GM10248 (cell line): ENCODE data around the gene NRP2.

Source experiments
- CTCF ChIA-PET: fragments of 300-600 bp; sonication (Branson Sonifier 250); formaldehyde crosslinking; extraction: SDS; loops from one replicate; lab custom pipeline; 2021; ENCODE audit warnings: antibody characterized with exemption; lab: Yijun Ruan, JAX
- POLR2A ChIA-PET: fragments of 350-650 bp; sonication (Branson Sonifier 250); formaldehyde crosslinking; extraction: SDS; loops from one replicate; lab custom pipeline; 2020; ENCODE audit warnings: antibody characterized with exemption; lab: Yijun Ruan, JAX
- DNase-seq: peaks from one replicate; pipeline ENCODE4 v3.0.0; 2012; ENCODE audit errors: extremely low spot score
- CTCF ChIP-seq: IDR thresholded peaks from 2 replicates; pipeline ENCODE4 v1.5.1; 2012; ENCODE audit warnings: mild to moderate bottlenecking, low read depth; ENCODE audit errors: extremely low read depth, missing control alignments, control extremely low read depth

NRP2 gene

DNA sequence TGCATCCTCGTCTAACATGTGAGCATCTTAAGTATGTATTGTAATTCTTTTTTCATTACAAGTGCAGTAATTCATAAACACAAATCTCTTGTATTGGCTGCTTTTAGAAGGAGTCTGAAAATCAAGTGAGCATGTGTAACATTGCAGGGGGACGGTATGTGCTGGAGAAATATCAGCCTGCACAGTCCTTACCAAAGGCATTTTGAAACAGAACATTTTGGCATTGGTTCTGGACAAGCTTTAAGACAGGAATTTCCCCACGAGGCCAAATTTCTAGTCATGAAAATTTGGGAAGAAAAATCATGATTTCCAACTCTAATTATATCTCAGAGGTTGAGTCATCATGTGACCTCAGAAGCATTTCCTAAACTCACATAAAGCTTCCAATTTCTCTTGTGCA is 24.7 kb upstream of the NRP2 start:
- CTCF ChIA-PET: interaction anchor here (1.7 kb wide), 1 partner anchor 18 kb away, joined by 3 read pairs; no protein-coding TSS in a partner anchor
- no peak for TF ChIP-seq CTCF
- DNase-seq: no peak
- POLR2A ChIA-PET: no interaction called here

DNA sequence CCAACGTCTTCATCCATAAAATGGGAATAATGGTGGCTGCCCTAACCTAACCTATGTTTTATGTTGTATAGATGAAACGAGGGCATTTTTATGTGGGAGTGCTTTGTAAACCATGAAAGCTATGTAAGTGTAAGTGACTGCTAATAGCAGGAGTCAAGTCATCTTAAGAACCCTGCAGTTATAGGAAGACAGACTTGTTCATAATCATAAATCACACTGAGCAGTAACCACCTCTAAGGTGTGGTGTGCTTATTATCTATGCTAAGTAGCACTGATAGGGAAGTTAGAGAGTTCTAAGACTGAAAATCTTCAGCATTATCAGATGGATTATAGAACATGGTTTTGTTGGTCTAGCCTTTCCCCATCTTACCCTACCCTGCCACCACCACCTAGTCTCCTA is 24.2 kb upstream of the NRP2 start:
- TF ChIP-seq CTCF: no peak
- ChIA-PET POLR2A (no interaction called here), CTCF (interaction anchor here (1.7 kb wide), 1 partner anchor 17 kb away, joined by 3 read pairs; no protein-coding TSS in a partner anchor)
- DNase-seq: no peak

- TF ChIP-seq CTCF: no peak
- ChIA-PET POLR2A (no interaction called here), CTCF (interaction anchor here (1.7 kb wide), 1 partner anchor 17 kb away, joined by 3 read pairs; no protein-coding TSS in a partner anchor)
- DNase-seq: no peak
Observed at GRCh38 chr2:205658572-205658971, 23.7 kb upstream of the NRP2 start.

DNA sequence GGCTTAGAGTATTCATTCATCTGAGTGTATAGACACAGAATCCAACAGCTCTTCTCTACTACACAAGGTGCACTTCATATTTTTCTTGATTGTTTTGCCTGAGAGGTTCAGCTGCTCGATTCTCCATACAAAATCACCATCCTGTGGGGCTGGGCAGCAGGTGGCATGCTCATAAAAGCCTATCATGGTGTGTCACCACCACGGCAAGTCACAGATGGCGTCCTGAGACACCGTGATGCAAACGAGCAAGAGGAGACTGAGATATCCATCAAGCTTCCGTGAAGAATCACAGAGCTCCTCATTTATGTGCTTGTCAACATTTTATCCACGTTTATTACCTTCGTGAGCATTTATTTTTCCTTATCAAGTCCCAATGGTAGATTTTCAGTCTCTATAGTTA is 22.4 kb upstream of the NRP2 start:
- no peak for DNase-seq

GRCh38 chr2:205660521-205661124 is 21.7 kb upstream of the NRP2 start:
- POLR2A ChIA-PET: no interaction called here
- DNase-seq: peak; percentile 31
- TF ChIP-seq CTCF: no peak
- CTCF ChIA-PET: interaction anchor here (1.0 to 2.0 kb wide), 3 partner anchors 9 to 19 kb away, joined by 4 to 12 read pairs (median 4); no protein-coding TSS in a partner anchor

More for the DNA sequence above, 22.4 kb upstream of the NRP2 start:
- no peak for TF ChIP-seq CTCF
- ChIA-PET POLR2A (no interaction called here), CTCF (interaction anchor here (1.0 to 2.0 kb wide), 3 partner anchors 9 to 20 kb away, joined by 4 to 12 read pairs (median 4); no protein-coding TSS in a partner anchor)

DNA sequence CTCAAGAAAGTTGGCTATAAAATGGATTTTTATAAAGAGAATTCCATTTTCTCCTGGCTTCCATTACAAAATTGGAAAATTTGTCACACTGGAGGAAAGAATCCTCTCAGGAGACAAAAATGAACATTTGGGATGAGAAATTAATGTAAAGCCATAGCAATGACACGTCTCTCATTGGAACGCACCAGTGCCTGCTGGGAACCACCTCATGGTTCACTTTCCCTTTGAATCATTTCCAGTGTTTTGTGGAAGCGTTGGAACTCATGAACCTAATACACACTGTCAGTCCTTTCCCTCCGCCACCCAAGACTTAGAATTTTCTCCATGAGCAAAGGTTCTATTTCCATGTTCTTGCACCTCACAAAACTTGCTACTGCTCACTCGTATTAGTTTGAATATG is 21.0 kb upstream of the NRP2 start:
- ChIA-PET POLR2A (no interaction called here), CTCF (interaction anchor here (2.0 kb wide), 2 partner anchors 10 to 18 kb away, joined by 6 to 12 read pairs; no protein-coding TSS in a partner anchor)
- no peak for TF ChIP-seq CTCF
- no peak for DNase-seq
